ENCODE measurements around the gene HIPK3. TPM values are rescaled to one million over a fixed set of nuclear protein-coding genes. Genes with fewer than 3 reads are reported as not detected.

Gene HIPK3
- total and polyA plus RNA-seq, 9 of the 15 experiments (the other 6 are each of a cell fraction or from before 2014, with no cell fraction given): 2.3 to 19.6 (median 7.5) TPM

DNA sequence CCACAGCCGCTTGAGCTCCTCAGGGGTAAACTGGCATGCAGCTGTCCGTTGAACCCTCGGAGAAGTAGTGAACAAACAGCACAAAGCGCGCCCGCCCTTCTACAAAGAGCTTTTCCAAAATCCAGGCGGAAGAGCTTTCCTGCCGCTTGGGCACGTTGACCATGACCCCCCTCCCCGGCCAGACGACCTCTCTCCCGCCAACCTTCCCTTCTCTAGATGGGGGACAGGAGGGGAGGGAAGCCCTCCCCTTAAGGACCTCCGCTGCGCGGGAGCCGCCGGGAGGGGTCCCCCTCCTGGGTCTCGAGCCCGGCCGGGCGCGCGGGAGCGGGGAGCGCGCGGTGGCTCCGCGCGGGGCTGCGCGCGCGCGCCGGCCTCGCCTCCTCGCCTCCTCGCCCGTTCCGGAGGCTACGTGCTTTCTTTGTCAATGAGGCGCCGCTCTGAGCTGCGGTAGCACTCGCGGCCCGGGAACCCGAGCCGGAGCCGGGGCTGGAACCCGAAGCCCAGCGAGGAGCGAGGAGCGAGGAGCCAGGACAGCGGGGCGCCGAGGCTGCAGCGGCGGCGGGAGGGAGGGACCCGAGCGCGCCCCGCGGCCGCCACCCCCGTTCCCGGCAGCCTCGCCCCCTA is 118.6 kb downstream of the HIPK3 start, which contains the start of gene KIAA1549L:
KIAA1549L (plus strand) TSS at position 421 of the 624 bp plus-strand sequence.
- peaks cover 35 to 65% of the 10 kb centered on the region in 2 experiments for H3K27me3 ChIP-seq (ENCODE audit: control insufficient read depth in 2 of 2, insufficient read depth in 2 of 2, low read length in 2 of 2)
- no peaks in the 10 kb centered on the region for H4K20me1 ChIP-seq (replicated peaks; ENCODE audit: control insufficient read depth, insufficient read depth, low read length)
- DNase-seq (ENCODE audit: extremely low read depth in 1 of 4, low spot score in 3 of 4) (no peak), ATAC-seq (no peak), FAIRE-seq (no peak)
- no peak within 1 kb of the TSS for H3K27ac ChIP-seq (ENCODE audit: extremely low read depth, low read depth, low read length)
- WGBS (ENCODE audit: insufficient coverage, low coverage, missing lambda C conversion rate): 24% methylated on average over 25 of the region's 70 CpGs
- H3K4me1 ChIP-seq (replicated peaks in 1 of 2; ENCODE audit: control insufficient read depth in 2 of 2, insufficient read depth in 2 of 2, low read length in 2 of 2): peaks cover 0 to 12% of the 10 kb centered on the region in 2 experiments; a peak in 3 of 5 replicates
- H3K9me3 ChIP-seq (replicated peaks; ENCODE audit: control insufficient read depth, insufficient read depth, low read depth, low read length): no peaks in the 10 kb centered on the region
- ChIA-PET CTCF (ENCODE audit: low intra/inter-chr PET ratio) (no interaction called here), POLR2A (interaction anchor here (0.5 to 0.6 kb wide), 3 partner anchors 7 to 275 kb away, joined by 3 read pairs; no protein-coding TSS in a partner anchor)
- no peak within 1 kb of the TSS for H3K9ac ChIP-seq (ENCODE audit: insufficient read depth in 1 of 2, low read depth in 2 of 2, low read length in 2 of 2)
- intact Hi-C loops (cut with micrococcal nuclease) (no loop called here), in situ Hi-C loops (cut with MboI) (no loop called here)
- no peaks in the 10 kb centered on the region for H3K36me3 ChIP-seq (ENCODE audit: control insufficient read depth, insufficient read depth, low read length)
- no peak within 1 kb of the TSS for H3K4me2 ChIP-seq (ENCODE audit: insufficient read depth, low read length)
- H3K79me2 ChIP-seq (ENCODE audit: control insufficient read depth, insufficient read depth, low read length): no peaks in the 10 kb centered on the region
- TF ChIP-seq BRD4 (IDR thresholded peaks at IDR 0.05) (no peak), ZNF24 (IDR thresholded peaks at IDR 0.05) (no peak), HNRNPLL (IDR thresholded peaks at IDR 0.05; ENCODE audit: low read depth, low read length, poor library complexity, severe bottlenecking) (no peak)
- TF ChIP-seq, protein P1, sequence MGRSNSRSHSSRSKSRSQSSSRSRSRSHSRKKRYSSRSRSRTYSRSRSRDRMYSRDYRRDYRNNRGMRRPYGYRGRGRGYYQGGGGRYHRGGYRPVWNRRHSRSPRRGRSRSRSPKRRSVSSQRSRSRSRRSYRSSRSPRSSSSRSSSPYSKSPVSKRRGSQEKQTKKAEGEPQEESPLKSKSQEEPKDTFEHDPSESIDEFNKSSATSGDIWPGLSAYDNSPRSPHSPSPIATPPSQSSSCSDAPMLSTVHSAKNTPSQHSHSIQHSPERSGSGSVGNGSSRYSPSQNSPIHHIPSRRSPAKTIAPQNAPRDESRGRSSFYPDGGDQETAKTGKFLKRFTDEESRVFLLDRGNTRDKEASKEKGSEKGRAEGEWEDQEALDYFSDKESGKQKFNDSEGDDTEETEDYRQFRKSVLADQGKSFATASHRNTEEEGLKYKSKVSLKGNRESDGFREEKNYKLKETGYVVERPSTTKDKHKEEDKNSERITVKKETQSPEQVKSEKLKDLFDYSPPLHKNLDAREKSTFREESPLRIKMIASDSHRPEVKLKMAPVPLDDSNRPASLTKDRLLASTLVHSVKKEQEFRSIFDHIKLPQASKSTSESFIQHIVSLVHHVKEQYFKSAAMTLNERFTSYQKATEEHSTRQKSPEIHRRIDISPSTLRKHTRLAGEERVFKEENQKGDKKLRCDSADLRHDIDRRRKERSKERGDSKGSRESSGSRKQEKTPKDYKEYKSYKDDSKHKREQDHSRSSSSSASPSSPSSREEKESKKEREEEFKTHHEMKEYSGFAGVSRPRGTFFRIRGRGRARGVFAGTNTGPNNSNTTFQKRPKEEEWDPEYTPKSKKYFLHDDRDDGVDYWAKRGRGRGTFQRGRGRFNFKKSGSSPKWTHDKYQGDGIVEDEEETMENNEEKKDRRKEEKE (IDR thresholded peaks at IDR 0.05; ENCODE audit: borderline replicate concordance in 1 of 2, control insufficient read depth in 1 of 2, low read depth in 2 of 2, low read length in 1 of 2): no peak
- TF ChIP-seq, protein P2, sequence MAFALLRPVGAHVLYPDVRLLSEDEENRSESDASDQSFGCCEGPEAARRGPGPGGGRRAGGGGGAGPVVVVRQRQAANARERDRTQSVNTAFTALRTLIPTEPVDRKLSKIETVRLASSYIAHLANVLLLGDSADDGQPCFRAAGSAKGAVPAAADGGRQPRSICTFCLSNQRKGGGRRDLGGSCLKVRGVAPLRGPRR (CRISPR knock-in tag; IDR thresholded peaks at IDR 0.05): no peak
- no peaks in the 10 kb centered on the region for H3K9me1 ChIP-seq (ENCODE audit: control insufficient read depth, insufficient read depth, low read length)
- no peak within 1 kb of the TSS for H3K4me3 ChIP-seq
- no TSS peak for BruUV-seq (replicated peaks)
- no peak within 1 kb of the TSS for H2AFZ ChIP-seq (ENCODE audit: low read depth, low read length)
